Stimulated activated CD4-positive, alpha-beta T cell treated with anti-CD3 and anti-CD28 coated beads, Interleukin-4, amount 100 ng/mL, for 24 hours (primary cell): ENCODE results near the gene ITM2C.
A peak's percentile ranks its signal among the peaks of the same experiment; 100 is the strongest.

Experiments
- DNase-seq: peaks from one replicate; pipeline ENCODE4 v3.0.0-alpha.2; 2020

ITM2C gene

GRCh38 chr2:230893841-230894781, 29.4 kb downstream of the ITM2C start:
- DNase-seq, result no peak

GRCh38 chr2:230895536-230896345, 31.0 kb downstream of the ITM2C start:
- no peak for DNase-seq

DNA sequence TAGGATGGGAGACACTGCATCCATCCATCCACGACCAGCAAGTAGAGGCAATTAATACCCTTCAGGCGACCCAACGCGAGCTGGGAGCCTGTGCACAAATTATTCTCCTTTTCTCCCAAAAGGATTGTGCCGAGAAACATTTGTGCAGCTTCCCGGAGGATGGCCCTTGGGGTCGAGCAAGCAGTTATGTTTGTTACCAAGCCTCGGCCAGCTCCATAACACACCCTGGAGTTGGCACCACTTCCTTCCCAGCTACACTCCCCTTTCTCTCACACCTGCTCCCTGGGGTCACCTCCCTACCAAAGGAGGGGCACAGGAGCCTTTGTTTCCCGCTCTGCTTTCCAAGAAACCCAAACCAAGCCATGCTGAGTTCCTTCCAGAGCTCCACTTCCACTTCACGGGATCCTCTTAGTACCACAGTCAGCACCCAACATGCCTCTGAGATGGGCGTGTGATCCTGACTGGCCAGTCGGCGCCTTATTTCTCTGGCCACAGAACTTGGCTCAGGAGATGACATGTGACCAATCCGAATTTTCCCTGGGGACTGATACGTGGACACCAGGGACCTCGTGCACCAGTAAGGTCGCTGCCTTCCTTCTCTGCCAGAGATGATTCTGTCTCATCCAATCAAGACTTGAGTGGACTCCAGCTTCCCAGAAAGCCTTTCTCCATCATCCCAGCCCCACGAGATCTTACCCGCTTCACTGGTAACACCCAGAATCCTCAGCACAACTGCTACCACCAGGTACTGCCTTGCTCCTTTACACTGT, 31.8 kb downstream of the ITM2C start:
- DNase-seq, result no peak

GRCh38 chr2:230898016-230898712, 33.4 kb downstream of the ITM2C start:
- DNase-seq, result no peak

- DNase-seq, result no peak
Observed at GRCh38 chr2:230898713-230899091, 34.0 kb downstream of the ITM2C start.

- no peak for DNase-seq
Observed at GRCh38 chr2:230899287-230899686, 34.5 kb downstream of the ITM2C start.

DNA sequence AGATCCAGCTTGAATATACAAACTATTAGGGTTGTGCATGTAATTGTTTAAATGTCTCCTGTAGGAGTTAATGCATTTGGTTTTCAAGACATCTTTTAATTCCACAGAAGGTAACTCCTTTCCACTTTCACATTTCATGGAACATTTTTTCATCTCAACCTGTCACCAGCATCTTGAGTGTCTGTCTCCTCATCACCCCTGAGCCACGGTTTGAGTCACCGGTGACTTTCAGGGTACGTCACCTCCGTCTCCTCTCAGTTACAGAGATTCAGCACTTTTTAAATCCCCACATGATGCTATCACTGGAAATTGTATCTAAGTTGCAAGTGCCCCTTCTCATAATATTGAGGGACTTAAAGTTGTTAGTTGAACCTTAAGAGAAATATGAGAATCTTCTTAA, 35.0 kb downstream of the ITM2C start:
- peak; percentile 63 for DNase-seq

DNA sequence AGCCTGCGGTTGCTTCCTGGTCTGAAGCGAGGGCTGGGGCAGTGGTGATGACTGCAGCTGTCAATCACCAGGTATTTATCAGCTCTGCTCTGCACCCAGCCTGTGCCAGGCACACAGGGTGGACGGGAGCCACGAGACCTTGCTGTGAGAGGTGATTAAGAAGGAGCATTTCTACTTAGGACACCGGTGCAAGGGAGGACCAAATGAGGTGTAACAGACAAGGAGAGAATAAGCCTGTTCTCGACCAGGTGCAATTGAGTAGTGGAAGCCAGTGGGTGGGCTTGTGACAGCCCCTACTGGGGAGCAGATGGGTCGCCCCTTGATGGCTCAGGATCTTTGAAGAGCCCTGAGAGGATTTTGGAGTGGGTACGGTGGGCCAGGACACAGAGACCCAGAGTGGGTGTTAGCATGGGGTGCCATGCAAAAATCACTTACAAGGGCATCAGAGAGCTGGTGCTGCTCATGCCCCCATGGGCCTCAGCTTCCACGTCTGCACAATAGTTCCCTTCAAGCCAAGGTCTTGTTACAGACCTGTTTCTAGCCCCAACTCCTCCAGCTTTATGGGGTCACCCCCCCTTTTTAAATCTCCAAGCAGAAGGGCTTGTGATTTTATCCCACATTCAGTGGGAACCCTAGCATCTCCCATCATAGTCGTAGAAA, 35.7 kb downstream of the ITM2C start:
- DNase-seq, result no peak

- DNase-seq, result no peak
Observed at GRCh38 chr2:230901006-230901405, 36.3 kb downstream of the ITM2C start.

DNA sequence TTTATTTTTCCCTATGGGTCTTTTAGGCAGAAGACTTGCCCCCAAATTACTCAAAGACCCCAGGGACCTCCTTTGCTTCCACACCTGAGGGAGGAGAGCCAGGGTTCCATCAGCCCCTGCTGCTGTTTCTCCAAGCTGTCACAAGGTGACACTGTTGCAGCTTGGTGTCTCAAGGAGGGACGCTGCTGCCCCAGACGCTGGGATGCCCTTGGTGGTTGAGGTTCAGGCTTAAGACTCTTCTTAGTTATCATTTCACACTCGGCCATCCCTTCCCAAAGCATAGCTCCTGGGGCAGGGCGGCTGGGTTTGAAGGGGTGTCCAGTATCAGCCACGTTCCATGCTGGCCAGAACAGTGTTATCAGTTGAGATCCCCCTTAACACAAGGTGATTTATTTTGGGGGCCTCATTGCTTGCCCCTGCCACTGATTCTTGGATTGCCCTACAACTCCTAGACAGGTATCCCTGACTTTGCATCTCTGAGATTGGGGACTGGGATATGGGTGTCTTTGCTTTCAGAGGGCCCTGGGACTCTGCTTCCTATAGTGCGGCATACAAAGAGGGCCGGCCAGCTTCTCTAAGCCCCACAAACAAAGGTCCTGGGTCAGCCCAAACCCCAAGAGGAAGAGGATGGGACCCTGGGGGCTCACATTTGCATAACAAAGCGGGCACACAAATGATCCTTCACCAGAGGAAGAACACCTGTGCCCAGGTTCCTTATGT, 37.6 kb downstream of the ITM2C start:
- peak; percentile 74 for DNase-seq

DNA sequence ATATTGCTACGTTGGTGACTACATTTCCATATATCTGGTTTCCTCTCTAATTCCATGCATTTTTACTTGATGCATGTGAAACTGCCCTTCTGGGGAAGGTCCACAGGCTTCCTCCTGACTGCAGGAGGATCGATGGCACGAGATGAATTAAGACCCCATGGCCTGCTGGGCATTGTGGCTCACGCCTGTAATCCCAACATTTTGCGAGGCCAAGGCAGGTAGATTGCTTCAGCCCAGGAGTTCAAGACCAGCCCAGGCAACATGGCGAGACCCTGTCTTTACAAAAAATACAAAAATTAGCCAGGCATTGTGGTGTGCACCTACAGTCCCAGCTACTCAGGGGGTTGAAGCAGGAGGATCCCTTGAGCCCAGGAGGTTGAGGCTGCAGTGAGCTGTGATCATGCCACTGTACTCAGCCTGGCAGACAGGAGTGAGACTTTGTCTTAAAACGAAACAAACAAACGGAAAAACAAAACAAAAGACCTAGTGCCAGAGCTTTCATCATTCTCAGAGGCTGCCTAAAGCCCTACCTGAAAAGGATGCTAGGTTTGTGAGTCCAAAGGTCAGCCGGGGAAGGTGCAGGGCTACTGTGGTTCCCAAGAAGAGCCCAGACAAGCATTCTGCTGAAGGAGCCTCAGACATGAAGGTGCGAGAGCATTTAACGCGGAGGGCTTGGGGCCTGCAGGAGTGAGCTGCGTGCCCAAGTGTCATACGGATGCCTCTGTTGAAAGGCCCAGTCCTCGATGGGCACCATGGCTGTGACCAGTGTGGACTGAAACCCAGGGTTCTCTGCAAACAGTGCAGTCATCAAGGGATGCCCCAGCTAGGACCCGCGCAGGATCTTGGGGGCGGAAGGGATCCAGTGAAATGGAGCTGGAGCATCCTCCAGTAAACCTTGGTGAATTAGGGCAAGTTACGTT, 38.7 kb downstream of the ITM2C start:
- no peak for DNase-seq

DNA sequence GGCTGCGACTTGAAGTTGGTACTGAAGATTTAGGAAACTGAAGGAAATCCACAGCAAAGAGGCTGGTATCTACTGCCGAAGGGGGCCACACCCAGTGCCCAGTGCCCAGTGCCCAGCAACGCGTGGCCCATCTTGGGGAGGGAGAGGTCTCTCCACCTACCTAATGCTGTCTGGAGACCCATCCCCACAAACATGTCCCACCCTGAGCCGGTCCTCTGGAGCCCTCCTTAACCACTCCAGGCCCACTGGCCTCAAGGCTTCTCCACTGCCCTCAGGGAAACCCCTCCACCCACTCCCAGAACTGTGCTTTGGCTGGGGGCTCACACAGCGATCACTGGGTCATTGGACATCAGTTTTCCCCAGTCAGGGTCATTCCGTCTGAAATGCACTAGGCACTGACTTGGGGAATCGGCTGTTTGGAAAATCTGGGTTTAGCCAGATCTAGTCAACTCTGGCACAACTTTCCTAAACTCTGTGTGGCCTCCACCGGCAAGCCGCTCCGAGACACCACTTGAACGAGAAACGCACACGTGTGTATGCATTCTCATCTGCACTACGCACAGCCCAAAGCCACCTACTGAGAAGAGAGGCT, 40.2 kb downstream of the ITM2C start:
- DNase-seq, result no peak

GRCh38 chr2:230905448-230906421, 41.0 kb downstream of the ITM2C start:
- DNase-seq, result peak; percentile 94

DNA sequence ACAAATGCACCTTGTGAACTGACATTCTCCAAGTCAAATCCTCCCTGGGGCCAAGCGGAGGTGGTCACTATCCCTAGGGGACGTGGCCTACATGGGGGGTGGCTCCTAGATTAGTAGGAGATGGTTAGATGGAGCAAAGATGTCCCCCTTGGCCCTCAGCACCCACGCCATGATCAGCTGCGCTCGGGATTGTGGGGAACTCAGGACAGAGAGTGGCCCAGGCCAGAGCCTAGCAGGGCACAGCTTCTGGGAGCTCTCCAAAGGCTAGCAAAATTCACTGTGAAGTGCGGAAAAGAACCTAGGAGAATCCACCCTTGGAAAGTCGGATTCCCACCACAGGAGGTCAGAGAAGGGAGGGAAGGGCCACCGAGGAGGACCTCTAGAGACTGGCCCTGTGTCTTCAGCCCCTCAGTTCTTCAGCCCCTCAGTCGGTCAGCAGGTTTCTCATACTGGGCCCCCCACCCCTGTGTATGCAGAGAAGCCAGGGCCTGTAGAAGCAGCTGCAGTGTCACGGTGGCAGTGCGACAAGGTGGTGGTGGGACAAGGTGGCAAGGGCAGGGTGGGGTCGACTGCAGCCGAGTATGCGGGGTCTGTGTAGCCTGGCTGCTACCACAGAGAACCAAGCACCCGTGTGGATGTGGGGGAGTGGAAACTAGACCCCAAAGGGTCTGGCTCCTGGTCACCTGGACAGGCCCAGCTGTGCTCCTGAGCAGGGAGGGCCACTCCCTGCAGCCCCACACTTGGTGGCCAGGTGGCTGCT, 41.9 kb downstream of the ITM2C start:
- DNase-seq, result no peak

GRCh38 chr2:230907361-230908091, 42.8 kb downstream of the ITM2C start:
- DNase-seq, result no peak

DNA sequence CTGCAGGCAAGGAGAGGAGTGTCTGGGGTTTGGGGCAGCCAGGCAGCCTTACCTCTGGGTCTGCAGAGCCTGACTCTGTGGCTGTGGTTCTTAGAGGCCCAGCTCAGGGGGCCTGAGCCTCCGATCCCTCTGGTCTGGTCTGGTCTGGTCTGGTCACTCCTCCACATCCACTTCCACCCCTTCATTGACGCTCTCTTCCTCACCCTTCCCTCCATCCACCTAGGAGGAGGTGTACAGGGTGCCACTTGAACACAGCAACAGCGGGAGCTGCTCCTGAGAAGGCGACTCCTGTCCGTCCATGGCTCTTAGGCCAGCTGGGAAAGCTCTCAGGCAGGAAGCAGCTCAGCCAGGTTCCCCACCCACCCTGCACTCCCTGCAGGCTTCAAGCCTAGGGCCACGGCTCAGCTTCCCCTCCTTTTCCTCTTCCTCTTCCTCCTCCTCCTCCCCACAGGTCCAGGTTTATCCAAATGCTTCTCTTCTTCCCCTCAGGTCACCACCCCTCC, 43.4 kb downstream of the ITM2C start:
- DNase-seq, result no peak
